Measurements from ENCODE around the gene NCOA7. TPM values are rescaled to one million over a fixed set of nuclear protein-coding genes. Genes with fewer than 3 reads are reported as not detected.

Gene NCOA7
- total RNA-seq, 1 experiment from 2014 or later, result 9.4 TPM

DNA sequence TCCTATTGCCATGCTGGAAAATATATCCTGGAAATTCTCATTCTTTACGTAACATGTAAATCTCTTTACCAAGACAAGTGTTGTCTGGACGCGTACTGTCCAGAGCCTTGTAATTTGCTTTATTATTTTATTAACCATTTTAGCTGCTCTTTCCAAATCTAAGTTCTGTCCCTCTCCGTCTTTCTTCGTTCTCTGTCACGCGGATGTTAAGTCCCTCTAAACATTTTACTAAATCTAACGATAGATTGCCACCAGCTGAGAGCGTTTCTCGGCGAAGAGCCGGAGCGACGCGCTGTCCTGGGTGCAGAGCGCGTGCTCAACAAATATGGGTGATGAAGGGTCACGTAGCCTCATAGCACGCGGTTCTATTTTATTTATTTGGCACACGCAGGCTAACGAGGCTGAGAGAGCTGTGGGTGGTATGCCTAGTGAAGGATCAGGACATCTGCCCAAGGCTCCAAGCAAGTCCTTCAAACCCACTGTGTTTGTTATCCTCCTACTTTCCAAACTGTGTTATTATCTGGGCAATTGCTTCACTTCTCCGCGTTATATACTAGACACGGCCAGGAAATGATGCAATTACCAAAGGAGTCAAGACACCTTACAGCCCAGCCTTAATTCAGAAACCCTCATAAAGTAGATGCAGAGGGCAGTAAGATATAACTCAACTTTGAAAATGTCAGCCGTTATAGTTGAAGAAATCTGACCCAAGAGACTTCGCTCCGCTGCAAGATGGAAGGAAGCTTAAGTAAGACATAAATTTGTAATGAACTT, 10.0 kb upstream of the NCOA7 start:
- peak overlapping the region; percentile 86 for H2AFZ ChIP-seq (ENCODE audit: low read length)
- H3K4me1 ChIP-seq (ENCODE audit: insufficient read depth, low read length), result no peaks in the 10 kb centered on the region
- no peak overlapping the region for H2AK5ac ChIP-seq (ENCODE audit: insufficient read length, low read length)
- peaks cover 5% of the 10 kb centered on the region for H3K27me3 Mint-ChIP-seq (ENCODE audit: low read depth)
- no peak overlapping the region for H2BK20ac ChIP-seq (ENCODE audit: low read depth, low read length, poor library complexity, severe bottlenecking)
- H3K9me3 ChIP-seq (ENCODE audit: control insufficient read depth, low read depth, low read length), result no peaks in the 10 kb centered on the region
- H3K79me1 ChIP-seq (ENCODE audit: insufficient read depth, low read depth, low read length, poor library complexity, severe bottlenecking), result no peaks in the 10 kb centered on the region
- peak; percentile 46 for DNase-seq
- H3K9me3 Mint-ChIP-seq, result peaks cover 0 to 3% of the 10 kb centered on the region in 2 experiments; a peak in 1 of 5 replicates
- no peak overlapping the region for H3K56ac ChIP-seq (ENCODE audit: insufficient read length, low read depth, low read length)
- H3K27ac ChIP-seq (ENCODE audit: insufficient read length, low read depth, low read length), result peak overlapping the region; percentile 8
- no peaks in the 10 kb centered on the region for H3K79me2 ChIP-seq (ENCODE audit: insufficient read depth, low read length)
- H3K9ac ChIP-seq (ENCODE audit: extremely low read depth, insufficient read length, low read length), result peak overlapping the region; percentile 92
- H3K27me3 ChIP-seq (ENCODE audit: insufficient read depth, low read length), result no peaks in the 10 kb centered on the region
- H2BK5ac ChIP-seq (ENCODE audit: insufficient read length, low read length), result no peak overlapping the region
- WGBS (ENCODE audit: extremely low coverage, insufficient read length, low lambda C conversion rate), result no CpG with 5 or more reads among the region's 28 CpGs
- no peak overlapping the region for H3K27ac Mint-ChIP-seq
- H2BK12ac ChIP-seq (ENCODE audit: insufficient read length, low read depth, low read length), result no peak overlapping the region
- peaks cover 5% of the 10 kb centered on the region for H3K23me2 ChIP-seq (ENCODE audit: insufficient read length, low read depth, low read length, poor library complexity, severe bottlenecking)
- H2BK120ac ChIP-seq (ENCODE audit: low read depth, low read length, poor library complexity, severe bottlenecking), result no peak overlapping the region
- no peak overlapping the region for H4K5ac ChIP-seq (ENCODE audit: insufficient read length, low read depth, low read length)
- no peak overlapping the region for H4K91ac ChIP-seq (ENCODE audit: insufficient read length, low read depth, low read length)
- peaks cover 11 to 13% of the 10 kb centered on the region in 2 experiments for H3K4me1 Mint-ChIP-seq
- peak overlapping the region; percentile 96 for H3T11ph ChIP-seq (ENCODE audit: low read length)
- peak overlapping the region; percentile 87 for H3K18ac ChIP-seq (ENCODE audit: insufficient read length, low read depth, low read length)
- H2BK15ac ChIP-seq (ENCODE audit: low read depth, low read length), result no peak overlapping the region
- H4K8ac ChIP-seq (replicated peaks; ENCODE audit: insufficient read length, low read depth, low read length), result no peak overlapping the region
- no peak overlapping the region for H3K4ac ChIP-seq (ENCODE audit: low read depth, low read length)
- H3K23ac ChIP-seq (ENCODE audit: insufficient read length, low read depth, low read length), result no peak overlapping the region
- H3K4me2 ChIP-seq (ENCODE audit: insufficient read depth, insufficient read length, low read length), result peak overlapping the region; percentile 93
- H3K4me3 Mint-ChIP-seq, result no peak overlapping the region
- H3K36me3 Mint-ChIP-seq (ENCODE audit: insufficient read depth in 1 of 3, low read depth in 3 of 3), result no peaks in the 10 kb centered on the region
- TF ChIP-seq CTCF (conservative IDR thresholded peaks at IDR 0.05), result no peak
- no peaks in the 10 kb centered on the region for H4K20me1 ChIP-seq (ENCODE audit: control insufficient read depth, insufficient read depth, insufficient read length)
- H3K14ac ChIP-seq (ENCODE audit: insufficient read depth, low read length), result peak overlapping the region; percentile 92; the same call in 1 of the 2 replicates
